ENCODE measurements around the gene NAPSA.
"Not testable (repeated sequence)": the region's sequence is repeated elsewhere in the genome, so short reads cannot be mapped to it uniquely, and the experiment has no call there.

NAPSA gene

DNA sequence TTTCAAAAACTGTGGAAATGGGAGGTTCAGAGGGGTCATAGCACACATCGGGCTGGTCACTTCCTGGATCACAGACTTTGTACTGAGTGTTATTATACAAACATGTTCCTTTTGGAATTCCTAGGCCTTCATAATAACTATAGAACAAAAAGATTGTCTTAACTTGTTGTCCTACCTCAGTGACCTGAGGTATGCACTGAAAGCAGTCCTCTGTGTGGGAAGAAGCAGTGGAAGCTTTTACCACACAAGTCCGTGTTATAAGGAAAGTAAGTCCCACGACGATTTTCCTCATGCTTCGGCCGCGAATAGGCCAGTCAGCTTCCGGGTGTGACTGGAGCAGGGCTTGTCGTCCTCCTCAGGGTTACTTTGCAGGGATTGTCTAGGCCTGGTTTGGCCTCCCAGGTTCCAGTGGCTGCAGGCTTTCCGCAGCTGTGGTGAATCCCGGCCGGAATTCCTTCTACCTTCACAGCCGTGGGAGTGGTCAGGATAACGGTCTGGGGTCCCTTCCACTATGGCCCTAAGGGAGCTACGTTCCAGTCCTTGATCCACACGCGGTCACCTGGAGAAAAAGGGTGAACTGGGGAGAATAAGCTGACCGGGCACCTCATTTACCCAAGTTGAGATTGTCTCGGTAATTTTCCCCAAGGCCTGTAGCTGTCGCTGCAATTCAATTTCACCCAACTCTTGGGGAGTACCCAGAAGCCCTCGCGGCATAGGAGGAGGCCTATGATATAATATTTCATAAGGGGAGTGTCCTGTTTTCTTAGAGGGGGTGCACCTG, 16.0 kb downstream of the NAPSA start:
- H3K27ac Mint-ChIP-seq, result peak overlapping the region; percentile 69
- TF ChIP-seq, protein P1, sequence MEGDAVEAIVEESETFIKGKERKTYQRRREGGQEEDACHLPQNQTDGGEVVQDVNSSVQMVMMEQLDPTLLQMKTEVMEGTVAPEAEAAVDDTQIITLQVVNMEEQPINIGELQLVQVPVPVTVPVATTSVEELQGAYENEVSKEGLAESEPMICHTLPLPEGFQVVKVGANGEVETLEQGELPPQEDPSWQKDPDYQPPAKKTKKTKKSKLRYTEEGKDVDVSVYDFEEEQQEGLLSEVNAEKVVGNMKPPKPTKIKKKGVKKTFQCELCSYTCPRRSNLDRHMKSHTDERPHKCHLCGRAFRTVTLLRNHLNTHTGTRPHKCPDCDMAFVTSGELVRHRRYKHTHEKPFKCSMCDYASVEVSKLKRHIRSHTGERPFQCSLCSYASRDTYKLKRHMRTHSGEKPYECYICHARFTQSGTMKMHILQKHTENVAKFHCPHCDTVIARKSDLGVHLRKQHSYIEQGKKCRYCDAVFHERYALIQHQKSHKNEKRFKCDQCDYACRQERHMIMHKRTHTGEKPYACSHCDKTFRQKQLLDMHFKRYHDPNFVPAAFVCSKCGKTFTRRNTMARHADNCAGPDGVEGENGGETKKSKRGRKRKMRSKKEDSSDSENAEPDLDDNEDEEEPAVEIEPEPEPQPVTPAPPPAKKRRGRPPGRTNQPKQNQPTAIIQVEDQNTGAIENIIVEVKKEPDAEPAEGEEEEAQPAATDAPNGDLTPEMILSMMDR (IDR thresholded peaks at IDR 0.05), result no peak
- no peak overlapping the region for H3K4me3 Mint-ChIP-seq
- H3K36me3 Mint-ChIP-seq (ENCODE audit: low read depth), result peaks cover 31% of the 10 kb centered on the region
- DNase-seq, result no peak
- H3K9me3 Mint-ChIP-seq, result peaks cover 21% of the 10 kb centered on the region
- no peaks in the 10 kb centered on the region for H3K27me3 Mint-ChIP-seq (ENCODE audit: low read depth, poor library complexity)
- peaks cover 37% of the 10 kb centered on the region for H3K4me1 Mint-ChIP-seq

DNA sequence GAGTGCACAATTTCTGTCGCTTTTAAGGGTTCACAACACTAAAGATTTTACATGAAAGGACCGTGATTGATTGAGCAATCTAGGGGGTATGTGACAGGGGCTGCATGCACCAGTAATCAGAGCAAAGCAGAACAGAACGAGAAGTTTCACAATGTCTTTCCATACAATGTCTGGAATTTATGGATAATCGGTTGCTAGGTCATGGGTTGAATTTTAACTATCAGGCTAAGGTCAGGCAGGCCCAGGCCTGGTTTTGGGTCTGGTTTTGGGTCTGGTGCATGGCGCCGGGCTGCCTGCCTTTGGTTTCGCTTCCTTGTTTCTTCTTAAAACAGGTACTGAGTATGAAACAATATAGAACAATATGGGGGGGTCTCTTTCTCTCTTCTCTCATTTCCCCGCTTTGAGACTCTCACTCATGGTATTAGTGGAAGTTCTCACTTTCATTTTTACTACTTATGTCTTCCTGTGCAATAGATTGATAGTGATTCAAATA, 18.3 kb downstream of the NAPSA start:
- not testable (repeated sequence) for DNase-seq; H3K4me3 Mint-ChIP-seq; H3K27ac Mint-ChIP-seq; H3K27me3 Mint-ChIP-seq (ENCODE audit: low read depth, poor library complexity)
- Mint-ChIP-seq H3K36me3 (ENCODE audit: low read depth) (peaks cover 46% of the 10 kb centered on the region), H3K4me1 (peaks cover 37% of the 10 kb centered on the region), H3K9me3 (peaks cover 37% of the 10 kb centered on the region)

DNA sequence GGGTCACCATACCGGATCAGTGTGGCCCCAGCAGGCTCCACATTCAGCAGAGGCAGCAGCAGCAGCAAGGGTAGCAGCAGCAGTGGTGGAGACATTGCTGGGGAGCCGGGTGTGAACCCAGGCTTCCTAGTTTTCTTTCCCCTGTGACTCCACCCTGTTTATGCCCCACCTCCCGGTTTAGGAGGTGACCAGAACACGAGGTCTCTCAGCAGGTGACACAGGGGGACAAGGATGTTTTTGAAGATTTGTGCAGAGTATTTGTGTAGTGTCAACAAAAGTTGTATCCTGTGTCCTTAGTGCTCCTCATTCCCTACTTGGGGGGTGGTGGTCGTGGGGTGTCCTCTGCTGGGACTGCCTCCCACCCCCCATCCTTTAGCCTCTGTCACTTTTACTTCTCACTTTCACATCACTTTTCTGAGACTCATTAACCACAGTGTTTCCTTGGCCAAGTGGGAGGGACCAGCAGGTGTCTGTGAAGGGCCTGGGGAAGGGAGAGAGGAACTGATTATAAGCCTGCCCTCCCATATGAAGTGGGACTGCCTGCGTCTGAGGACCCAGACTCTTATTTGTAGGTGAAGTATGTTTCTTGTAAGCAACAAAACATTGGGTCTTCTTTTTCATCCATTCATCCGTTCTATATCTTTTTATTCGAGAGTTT, 20.6 kb downstream of the NAPSA start:
- H3K27me3 Mint-ChIP-seq (ENCODE audit: low read depth, poor library complexity), result no peaks in the 10 kb centered on the region
- peaks cover 32% of the 10 kb centered on the region for H3K4me1 Mint-ChIP-seq
- TF ChIP-seq, protein P1 (IDR thresholded peaks at IDR 0.05), result no peak
- DNase-seq, result no peak
- H3K4me3 Mint-ChIP-seq, result no peak overlapping the region
- peaks cover 60% of the 10 kb centered on the region for H3K36me3 Mint-ChIP-seq (ENCODE audit: low read depth)
- peaks cover 41% of the 10 kb centered on the region for H3K9me3 Mint-ChIP-seq
- H3K27ac Mint-ChIP-seq, result no peak overlapping the region

DNA sequence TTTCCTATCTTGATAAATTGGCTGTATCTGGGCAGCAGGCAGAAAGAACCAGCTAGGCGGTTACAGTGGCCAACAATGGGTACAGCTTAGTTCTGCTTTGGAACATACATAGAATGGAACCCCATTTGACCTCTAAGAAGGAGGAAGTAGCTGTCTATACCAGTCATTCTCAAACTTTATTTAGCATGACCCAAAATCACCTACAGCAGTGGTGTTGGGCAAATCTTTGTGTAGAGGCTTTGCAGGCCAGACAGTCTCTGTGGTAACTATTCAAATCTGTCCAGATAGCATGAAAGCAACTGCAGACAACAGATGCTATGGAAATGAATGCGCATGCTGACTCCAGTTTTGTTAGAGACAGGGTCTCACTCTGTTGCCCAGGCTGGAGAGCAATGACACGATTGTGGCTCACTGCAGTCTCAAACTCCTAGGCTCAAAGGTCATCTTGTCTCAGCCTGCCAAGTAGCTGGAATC, 24.3 kb downstream of the NAPSA start:
- Mint-ChIP-seq H3K27ac (no peak overlapping the region), H3K4me1 (no peaks in the 10 kb centered on the region), H3K27me3 (ENCODE audit: low read depth, poor library complexity) (no peaks in the 10 kb centered on the region), H3K9me3 (peaks cover 52% of the 10 kb centered on the region), H3K36me3 (ENCODE audit: low read depth) (peaks cover 71% of the 10 kb centered on the region), H3K4me3 (no peak overlapping the region)
- TF ChIP-seq, protein P1 (IDR thresholded peaks at IDR 0.05), result no peak
- DNase-seq, result no peak

DNA sequence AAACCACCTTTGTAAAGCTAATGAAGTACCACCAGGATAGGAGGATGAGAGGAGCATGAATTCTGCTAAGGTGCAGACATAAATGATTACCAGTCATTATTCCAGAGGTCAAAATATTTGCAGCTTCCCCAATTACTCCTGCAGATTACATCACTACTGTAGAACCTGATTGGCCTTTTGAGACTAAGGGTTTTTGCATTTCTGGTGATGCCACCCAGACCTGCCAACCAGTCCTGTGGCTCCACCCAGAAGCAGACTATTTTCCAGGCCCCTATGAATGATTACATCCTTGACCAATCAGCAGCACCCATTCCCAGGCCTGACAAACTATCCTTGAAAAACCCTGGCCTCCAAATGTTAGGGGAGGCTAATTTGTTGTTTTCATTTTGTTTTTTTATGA, 25.1 kb downstream of the NAPSA start:
- H3K36me3 Mint-ChIP-seq (ENCODE audit: low read depth), result peaks cover 71% of the 10 kb centered on the region
- no peaks in the 10 kb centered on the region for H3K27me3 Mint-ChIP-seq (ENCODE audit: low read depth, poor library complexity)
- no peak overlapping the region for H3K27ac Mint-ChIP-seq
- peaks cover 52% of the 10 kb centered on the region for H3K9me3 Mint-ChIP-seq
- H3K4me1 Mint-ChIP-seq, result peaks cover 6% of the 10 kb centered on the region
- TF ChIP-seq, protein P1 (IDR thresholded peaks at IDR 0.05), result no peak
- no peak overlapping the region for H3K4me3 Mint-ChIP-seq
- no peak for DNase-seq

DNA sequence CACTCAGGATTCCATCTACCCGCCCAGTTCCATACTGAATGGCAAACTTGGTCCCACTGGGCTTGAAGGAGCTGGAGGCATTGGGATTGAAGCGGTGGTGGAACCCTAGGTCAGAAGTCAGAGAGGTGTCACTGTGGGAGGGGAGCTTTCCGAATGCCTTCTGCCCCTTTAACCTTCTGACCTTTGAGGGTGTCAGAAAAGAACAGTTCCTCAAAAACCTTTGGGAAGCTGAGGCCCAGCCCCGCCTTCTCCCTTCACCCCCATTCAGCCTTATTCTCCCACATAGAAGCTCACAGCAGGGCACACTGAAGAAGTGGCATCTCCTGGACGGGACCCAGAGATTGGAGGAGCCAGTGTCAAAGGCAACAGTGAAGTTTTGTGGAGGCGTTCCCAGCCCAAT, 28.4 kb downstream of the NAPSA start:
- H3K4me1 Mint-ChIP-seq, result peaks cover 27% of the 10 kb centered on the region
- DNase-seq; H3K27me3 Mint-ChIP-seq (ENCODE audit: low read depth, poor library complexity); H3K27ac Mint-ChIP-seq; H3K4me3 Mint-ChIP-seq: not testable (repeated sequence)
- peaks cover 50% of the 10 kb centered on the region for H3K36me3 Mint-ChIP-seq (ENCODE audit: low read depth)
- peaks cover 46% of the 10 kb centered on the region for H3K9me3 Mint-ChIP-seq
